Activated CD8-positive, alpha-beta memory T cell treated with anti-CD3 and anti-CD28 coated beads, Interleukin-2, amount 50 U/mL, for 1 hour (primary cell): ENCODE results near the gene CLPSL1.

ENCODE experiments used
- DNase-seq: peaks from one replicate; pipeline ENCODE4 v3.0.0-alpha.2; 2020; ENCODE audit errors: extremely low read depth

The CLPSL1 gene

DNA sequence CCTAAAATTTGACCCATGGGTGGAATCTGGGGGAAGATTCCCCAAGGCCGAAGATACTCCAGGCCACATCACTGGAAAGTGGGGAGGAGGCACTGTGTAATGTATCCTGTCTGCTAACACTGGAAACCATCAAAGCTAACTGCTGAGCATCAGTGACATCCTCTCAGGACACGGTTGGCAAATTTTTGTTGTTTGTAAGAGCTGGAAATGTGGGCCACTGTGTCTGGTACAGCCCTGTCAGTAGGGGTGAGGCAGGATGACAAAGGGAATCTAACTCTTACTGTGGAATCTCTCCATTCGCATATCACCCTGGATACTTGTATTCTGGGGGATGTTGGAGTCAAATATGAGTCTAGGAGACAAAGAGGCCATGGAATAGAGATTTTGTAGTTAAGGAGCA lies 21.4 kb upstream of the CLPSL1 start:
- no peak for DNase-seq

- no peak for DNase-seq
Measured at GRCh38 chr6:35765739-35766138, 15.1 kb upstream of the CLPSL1 start.

DNA sequence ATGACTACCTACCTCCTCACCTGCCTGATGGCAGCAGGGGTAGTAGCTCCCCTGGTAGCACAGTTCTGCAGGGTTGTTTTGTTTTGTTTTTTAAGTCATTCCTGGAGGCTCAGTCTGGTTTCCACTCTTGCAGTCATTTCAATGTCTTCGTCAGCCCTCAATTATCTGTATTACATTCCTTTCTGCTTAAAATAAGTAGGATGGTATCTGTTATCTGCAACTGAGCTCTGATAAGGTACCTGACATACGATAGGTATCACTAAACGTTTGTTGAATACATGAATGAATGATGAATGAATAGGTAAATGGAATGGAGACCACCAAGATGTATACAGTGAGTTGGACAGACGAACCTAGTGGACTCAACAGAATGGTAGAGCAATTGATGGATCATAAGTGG lies 11.6 kb upstream of the CLPSL1 start:
- DNase-seq, result no peak

GRCh38 chr6:35771343-35771627 lies 9.5 kb upstream of the CLPSL1 start:
- no peak for DNase-seq

GRCh38 chr6:35774116-35774794 lies 6.6 kb upstream of the CLPSL1 start:
- no peak for DNase-seq

DNA sequence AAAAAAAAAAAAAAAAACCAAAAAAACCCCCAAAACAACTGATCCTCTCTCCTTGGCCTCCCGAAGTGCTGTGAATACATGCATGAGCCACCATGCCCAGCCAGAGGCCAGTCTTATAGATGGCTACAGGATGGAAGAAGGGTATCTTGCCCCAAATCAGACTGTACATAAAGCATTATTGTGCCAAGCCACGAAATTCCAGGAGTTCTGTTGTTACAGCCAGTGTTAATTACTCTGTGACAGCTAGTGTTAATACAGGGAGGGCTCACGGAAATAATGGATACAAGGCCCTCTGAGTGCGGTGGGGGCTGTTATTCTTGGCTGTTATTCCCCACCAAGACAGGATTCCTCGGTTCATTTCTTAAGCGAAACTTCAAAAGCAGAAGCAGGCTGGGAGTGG lies 5.8 kb upstream of the CLPSL1 start:
- DNase-seq, result no peak

DNA sequence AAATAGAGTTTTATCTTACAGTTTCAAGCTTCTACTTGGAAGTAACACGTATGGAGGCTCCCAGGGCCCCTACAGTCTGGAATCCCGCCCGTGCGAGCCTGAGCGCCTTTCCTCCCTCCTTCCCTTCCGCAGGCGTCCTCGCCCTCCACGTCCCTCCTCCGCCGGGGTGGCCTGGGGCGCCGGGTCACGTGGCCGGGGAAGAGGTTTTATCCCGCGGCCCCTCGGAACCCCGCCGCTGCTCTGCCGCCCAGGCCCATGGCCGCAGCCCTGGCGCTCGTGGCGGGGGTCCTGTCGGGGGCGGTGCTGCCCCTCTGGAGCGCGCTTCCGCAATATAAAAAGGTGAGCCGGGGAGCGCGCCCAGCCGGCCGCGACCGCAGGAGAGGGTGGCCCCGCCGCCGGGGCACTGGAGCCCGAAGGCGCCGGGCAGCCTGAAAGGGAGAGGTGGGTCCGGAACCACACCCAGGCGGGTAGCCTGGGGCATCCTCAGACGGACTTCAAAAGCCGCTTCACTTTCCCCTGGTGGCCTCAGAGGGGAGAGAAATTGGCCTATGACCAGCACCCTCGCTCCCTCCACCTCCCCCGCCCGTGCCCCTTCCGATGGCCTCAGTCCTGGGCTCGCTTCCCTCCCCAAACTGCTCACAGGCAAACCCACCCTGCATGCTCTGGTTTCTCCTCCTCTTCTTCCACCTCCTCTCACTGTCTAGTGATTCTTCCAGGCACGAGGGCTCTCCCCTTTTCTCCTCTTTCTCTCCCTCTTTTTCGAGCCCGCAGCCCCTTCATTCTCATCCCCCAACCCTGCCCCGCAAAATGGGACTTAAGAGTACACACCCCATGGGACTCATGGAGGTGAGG lies 4.2 kb upstream of the CLPSL1 start, which contains the start of gene CLPSL2:
Gene CLPSL2, plus strand, starts transcription at position 235 of the 852 bp plus-strand sequence. Its CDS starts 21 bp downstream, at position 256.
- DNase-seq, result no peak

DNA sequence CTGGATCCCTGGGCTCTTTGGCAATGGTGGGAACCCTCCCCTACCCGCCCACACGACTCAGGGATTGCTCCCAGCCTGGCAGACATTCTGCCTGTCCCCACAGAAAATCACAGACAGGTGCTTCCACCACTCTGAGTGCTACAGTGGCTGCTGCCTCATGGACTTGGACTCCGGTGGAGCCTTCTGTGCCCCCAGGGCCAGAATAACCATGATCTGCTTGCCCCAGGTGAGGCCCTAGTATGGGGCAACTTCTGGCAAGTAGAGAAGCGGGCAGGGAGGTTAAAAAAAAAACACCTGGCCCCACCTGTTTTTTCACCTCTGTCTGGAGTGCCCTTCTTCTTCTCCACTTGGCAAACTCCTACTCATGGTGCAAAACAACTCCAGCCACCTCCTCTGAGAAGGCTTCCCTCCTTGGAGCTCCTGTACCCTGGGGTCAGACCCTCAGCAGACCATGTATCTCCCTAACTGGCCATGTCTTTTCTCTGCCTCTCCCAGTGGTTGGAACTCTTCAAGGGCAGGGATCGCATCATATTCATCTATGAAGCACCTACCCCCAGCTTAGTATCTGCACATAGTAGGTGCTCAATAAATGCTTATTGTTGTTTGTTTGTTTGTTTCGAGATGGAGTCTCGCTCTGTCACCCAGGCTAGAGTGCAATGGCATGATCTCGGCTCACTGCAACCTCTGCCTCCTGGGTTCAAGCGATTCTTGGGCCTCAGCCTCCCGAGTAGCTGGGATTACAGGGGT lies 3.3 kb upstream of the CLPSL1 start:
- DNase-seq, result no peak

- no peak for DNase-seq
Measured at GRCh38 chr6:35778437-35778836, 2.4 kb upstream of the CLPSL1 start.

GRCh38 chr6:35781290-35781689 lies 471 bp downstream of the CLPSL1 start:
- DNase-seq, result no peak

DNA sequence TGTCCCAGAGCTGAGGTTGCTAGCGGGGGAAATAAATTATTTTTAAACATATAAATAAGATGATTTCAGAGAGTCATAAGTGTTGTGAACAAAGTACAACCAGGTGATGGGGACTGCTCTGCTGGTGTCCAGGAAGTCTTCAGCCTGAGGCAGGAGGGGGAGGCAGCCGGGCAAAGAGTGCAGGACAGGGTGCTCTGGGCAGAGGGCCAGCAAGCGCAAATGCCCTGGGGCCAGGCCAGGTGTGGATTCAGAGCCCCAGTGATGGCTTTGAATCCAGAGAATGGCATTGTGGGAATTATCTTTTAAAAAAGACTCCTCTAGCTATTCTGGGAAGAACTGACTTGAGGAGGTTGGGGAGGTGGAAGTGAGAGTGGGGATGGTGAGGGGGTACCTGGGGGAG lies 1.6 kb downstream of the CLPSL1 start:
- DNase-seq, result no peak

GRCh38 chr6:35784200-35784599 lies 3.4 kb downstream of the CLPSL1 start:
- DNase-seq, result no peak

DNA sequence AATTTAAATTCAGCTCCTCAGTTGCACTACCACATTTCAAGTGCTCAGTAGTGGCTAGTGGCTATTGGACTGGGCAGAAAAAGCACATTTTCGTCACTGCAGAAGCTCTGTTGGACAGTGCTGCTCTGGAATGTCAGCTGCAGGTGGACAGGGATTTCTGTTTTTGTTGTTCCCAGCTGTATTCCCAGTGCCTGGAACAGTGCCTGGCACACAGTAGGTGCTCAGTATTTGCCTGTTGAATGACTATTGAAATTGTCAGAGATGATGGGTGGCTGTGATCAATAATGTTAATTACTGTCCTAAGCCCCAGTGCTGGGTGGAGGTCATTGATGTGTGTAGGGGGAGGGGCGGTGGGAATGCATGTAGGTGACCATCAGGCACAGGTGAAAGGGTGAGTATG lies 5.5 kb downstream of the CLPSL1 start:
- DNase-seq, result no peak

DNA sequence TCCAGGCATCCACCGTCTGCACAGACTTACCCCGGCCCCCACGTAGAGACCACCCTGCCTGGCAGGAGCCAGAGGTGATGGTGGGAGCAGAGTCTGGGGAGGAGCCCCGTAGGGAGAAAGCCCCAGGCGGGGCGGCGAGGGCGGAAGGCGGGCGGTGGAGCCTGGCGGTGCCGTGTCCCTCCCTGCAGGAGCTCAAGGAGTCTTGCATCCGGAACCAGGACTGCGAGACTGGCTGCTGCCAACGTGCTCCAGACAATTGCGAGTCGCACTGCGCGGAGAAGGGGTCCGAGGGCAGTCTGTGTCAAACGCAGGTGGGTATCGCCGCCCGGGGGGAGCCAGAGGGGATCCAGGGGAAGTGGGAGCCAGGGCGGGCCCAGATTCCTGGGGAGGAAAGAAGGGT lies 6.0 kb downstream of the CLPSL1 start:
- DNase-seq, result no peak

GRCh38 chr6:35787266-35788218 lies 6.7 kb downstream of the CLPSL1 start:
- no peak for DNase-seq

DNA sequence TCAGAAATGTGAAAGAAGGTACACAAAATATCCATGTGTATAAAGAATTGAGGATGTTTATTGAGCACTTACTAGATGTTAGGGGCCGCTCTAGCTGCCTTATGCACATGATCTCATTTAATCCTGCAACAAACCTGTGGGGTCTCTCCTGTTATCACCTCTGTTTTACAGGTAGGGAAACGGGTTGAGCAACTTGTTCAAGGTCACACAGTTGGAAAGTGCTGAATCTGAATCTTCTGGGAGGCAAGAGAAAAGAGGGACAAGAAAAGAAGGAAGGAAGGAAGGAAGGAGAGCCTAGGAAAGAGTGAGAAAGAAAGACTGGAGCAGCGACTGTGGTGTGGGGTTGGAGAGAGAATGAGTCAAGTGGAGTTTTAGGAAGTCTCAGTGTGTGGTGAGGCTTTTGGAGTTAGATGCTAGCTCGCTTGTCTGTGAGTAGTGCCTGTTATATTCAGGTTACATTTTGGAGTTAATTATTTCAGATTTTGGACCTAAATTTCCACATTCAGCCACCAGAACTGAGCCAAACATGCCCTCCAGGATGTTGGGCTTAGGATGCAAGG lies 7.7 kb downstream of the CLPSL1 start:
- DNase-seq, result no peak

DNA sequence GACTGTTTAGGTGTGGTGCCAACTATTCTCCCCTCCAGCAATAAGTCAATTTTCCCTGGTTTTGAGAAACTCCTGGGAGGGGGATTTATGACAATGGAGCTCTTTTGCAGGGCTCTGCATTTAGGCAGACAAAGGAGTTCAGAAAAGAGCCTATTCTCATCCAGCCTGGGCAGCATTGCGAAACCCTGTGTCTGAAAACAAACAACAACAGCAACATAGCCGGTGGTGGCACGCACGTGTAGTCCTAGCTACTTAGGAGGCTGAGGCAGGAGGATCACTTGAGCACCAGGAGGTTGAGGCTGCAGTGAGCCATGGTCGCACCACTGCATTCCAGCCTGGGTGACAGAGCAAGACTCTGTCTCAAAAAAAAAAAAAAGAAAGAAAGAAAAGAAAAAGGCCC lies 9.9 kb downstream of the CLPSL1 start:
- DNase-seq, result no peak

DNA sequence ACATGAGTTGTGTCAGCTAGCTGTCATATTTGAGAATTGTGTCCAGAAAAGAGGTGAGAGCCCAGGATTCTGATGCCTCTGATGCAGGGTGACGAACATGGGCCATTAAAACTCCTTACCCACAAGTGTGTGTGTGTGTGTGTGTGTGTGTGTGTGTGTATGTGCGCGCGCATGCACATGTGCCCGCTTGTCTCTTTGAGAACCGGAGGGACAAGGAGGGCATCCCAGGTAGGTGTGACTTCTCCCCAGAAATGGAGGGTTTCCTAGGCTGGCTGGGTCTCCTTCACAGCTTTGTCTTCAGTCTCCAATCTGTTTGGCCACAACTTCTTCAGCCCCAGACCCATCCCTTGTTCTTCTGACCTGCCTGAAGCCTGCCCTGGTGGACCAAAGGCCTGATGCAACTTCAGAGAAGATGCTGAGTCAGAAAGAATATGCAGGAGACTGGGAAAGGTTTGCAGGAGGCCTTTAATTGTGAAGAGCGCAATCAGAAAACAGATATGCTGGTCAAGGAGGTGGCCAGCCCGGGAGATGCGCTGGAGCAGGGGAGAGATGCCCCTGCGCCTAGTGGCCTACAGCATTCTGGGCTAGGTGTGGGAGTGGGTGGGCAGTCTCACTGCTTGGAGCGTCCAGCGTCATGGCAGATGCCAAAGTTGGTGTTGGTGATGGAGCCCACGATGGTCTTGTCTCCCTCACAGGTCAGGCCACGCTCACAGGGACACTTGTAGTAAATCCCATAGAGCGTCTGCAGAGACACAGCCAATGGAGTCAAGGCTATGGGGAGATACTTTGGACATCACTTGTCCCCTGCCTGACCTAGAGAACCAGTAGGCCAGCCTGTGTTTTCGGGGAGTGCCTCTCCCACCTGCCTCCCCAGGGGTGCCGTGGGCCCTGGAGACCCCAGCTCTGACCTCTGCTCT lies 14.0 kb downstream of the CLPSL1 start:
- no peak for DNase-seq

- no peak for DNase-seq
Measured at GRCh38 chr6:35795453-35796071, 14.7 kb downstream of the CLPSL1 start.

- no peak for DNase-seq
Measured at GRCh38 chr6:35796236-35796635, 15.4 kb downstream of the CLPSL1 start.
